HG03354 (cell line): ENCODE data around the gene TOPBP1.
A peak's percentile ranks its signal among the peaks of the same experiment; 100 is the strongest.

Experiments
- ATAC-seq: cut with Tn5 transposase; IDR thresholded peaks from one replicate; pipeline ENCODE4 v1.9.1; 2021; ENCODE audit warnings: mild to moderate bottlenecking; ENCODE audit not compliant: unreplicated experiment, poor library complexity, severe bottlenecking

The TOPBP1 gene

DNA sequence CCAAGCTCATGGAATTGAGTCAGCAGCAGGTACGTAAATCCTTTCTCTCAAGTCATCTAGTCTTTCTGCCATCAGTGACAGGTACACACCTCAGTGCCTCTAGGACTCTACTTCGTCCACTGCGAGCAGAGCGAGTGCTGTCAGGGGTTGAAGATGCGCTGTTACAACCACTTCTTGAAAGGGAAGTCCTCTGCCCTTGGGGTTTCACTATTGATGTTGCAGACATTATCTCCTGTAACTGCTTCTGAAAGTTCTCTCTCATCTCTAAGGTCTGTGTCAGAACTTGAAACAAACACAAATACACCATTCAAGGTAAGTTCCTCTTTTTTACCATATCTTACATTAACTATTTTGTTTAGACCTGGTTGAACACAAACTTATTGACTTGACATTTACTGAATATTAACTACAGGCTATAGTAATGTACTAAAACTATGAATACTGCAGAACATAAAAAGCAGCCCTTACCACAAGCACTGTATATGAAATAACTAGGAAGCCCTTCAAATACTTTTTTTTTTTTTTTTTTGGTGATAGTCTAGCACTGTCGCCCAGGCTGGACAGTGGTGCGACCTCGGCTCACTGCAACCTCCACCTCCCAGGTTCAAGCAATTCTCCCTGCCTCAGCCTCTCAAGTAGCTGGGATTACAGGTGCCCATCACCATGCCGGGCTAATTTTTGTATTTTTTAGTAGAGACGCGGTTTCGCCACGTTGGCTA, 41.5 kb downstream of the TOPBP1 start:
- peak; percentile 99 for ATAC-seq

GRCh38 chr3:133611534-133611933, 50.2 kb downstream of the TOPBP1 start:
- no peak for ATAC-seq

- no peak for ATAC-seq
These were observed 51.7 kb downstream of the TOPBP1 start for GRCh38 chr3:133610031-133610430.

DNA sequence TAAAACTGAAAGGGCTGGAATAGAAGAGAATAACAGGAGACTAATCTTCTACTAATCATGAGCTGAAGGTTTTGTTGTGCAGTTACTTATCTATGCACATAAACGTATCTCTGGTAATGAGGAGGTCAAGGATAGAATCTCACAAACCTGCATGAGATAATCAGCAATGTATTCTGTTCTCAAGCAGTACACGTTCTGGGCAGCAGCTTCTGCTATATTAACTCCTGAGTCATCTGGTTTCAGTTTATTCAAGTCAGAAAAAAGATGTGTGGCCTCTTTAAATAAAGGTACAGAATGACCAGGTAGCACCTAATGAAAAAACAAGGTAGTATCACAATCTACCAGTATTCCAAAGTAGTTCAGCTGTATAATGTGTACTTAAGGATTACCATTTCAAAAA, 53.4 kb downstream of the TOPBP1 start:
- no peak for ATAC-seq

- no peak for ATAC-seq
These were observed 53.9 kb downstream of the TOPBP1 start for GRCh38 chr3:133607816-133608215.

DNA sequence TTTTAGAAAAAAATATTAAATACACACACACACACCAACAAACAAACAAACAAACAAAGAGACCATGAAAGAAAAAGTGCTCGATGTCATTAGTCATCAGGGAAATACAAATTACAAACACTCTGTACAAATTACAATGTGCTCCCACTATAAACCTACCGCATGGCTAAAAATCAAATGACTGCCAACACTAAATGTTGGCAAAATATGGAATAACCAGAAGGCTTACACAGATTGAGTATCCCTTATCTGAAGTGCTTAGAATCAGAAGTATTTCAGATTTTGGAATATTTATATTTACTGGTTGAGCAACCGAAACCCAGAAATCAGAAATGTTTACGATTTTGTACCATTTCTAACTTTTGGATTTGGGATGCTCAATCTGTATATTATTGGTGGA, 54.8 kb downstream of the TOPBP1 start:
- no peak for ATAC-seq

GRCh38 chr3:133606342-133606741, 55.4 kb downstream of the TOPBP1 start:
- no peak for ATAC-seq

- no peak for ATAC-seq
These were observed 61.1 kb downstream of the TOPBP1 start for GRCh38 chr3:133600572-133601081.

DNA sequence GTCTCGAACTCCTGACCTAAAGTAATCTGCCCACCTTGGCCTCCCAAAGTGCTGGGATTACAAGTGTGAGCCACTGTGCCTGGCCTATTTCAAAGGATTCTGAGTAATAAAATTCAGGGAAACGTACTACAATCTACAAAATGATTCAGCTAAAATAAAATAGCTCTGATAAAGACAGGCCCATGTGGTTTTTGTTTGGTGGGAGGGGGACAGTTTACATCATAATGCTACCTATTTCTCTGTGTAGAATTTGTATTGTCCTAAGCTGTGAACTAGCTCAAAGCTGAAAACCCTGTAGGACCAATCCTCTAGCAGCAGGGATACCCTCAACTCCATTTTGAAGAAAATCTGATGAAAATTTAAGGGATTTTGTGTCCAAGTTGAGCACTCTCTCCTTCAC, 62.5 kb downstream of the TOPBP1 start:
- no peak for ATAC-seq

DNA sequence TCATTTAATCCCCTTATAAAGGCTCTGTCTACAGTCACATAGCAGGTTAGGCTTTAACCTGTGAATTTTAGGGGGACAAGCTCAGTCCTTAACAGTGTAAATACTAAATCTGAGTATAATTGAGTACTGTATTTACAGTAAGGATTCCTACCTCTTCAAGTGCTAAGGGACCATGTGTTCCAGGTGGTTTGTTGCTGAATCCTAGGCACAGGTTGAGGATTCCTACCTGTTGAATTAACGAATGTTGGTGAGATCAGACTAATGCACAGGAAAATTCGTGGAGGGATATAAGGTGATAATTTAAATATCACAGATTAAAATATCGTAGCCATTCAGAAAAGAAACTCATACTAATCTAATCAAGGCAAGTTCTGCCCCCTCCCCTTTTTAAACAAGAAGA, 63.3 kb downstream of the TOPBP1 start:
- no peak for ATAC-seq

- ATAC-seq: no peak
These were observed 66.4 kb downstream of the TOPBP1 start for GRCh38 chr3:133595341-133595740.

DNA sequence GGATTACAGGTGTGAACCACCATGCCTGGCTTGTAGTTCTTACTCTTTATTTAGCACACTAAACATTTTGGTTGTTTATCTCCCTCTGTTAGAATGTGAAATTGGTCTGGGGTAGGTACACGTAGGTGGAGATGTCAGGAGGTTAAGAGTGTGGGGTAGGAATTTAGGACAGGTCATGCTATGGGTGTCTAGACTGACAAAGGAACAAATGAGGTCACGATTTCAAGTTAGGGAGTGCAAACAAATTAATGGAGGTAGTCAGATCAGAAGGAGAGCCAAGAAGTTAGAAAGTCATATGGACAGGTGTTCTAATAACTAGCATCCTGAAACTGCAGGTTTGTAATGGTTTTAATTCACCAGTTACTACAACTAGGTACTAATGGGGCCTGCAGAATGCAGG, 68.5 kb downstream of the TOPBP1 start:
- ATAC-seq: no peak

DNA sequence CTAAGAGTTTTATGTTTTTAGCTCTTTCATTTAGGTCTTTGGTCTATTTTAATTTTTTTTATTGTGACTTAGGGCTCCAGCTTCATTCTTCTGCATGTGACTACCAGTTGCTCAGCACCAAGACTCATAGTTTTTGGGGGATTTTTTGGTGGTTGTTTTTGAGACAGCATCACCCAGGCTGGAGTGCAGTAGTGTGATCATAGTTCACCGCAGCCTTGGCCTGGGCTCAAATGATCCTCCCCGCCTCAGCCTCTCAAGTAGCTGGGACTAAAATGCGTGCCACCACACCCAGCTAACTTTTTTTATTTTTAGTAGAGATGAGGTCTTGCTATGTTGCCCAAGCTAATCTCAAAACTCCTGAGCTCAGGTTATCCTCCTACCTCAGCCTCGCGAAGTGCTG, 68.9 kb downstream of the TOPBP1 start:
- ATAC-seq: no peak

DNA sequence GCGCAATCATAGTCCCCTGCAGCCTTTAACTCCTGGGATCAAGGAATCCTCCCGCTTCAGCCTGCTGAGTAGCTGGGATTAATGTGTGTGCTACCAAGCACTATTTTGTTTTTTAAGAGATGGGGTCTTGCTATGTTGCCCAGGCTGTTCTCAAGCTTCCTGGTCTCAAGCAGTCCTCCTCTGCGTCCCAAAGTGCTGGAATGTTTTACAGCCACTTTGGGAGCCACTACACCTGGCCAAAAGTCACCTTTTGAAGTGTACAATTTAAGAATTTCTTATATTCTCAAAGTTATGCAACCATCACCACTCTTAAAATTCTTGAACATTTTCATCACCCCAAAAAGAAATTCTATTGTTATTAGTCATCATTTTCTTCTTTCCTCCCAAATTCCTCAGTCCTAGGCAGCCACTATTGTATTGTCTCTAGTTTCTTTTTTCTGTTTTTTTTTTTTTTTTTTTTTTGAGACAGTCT, 70.4 kb downstream of the TOPBP1 start:
- no peak for ATAC-seq

- no peak for ATAC-seq
These were observed 72.2 kb downstream of the TOPBP1 start for GRCh38 chr3:133589503-133589902.

- ATAC-seq: no peak
These were observed 72.8 kb downstream of the TOPBP1 start for GRCh38 chr3:133588784-133589465.

DNA sequence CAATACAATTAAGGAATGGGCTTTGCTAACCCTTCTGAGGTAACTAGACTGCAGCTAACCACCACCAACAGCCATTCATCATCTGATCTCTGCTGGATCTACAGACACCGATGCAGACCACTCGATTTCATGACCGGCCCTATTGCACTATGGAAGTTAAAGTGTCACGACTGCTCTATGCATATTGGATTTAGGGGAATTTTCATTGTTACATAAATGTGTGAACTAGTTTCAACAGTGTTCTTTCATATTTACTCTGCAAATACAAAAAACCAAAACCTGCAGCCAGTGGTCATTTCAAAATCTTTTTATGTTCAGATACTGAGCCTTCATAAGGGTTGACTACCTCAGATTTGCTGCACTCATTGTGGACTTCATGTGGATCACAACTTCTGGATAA, 73.7 kb downstream of the TOPBP1 start:
- ATAC-seq: no peak

DNA sequence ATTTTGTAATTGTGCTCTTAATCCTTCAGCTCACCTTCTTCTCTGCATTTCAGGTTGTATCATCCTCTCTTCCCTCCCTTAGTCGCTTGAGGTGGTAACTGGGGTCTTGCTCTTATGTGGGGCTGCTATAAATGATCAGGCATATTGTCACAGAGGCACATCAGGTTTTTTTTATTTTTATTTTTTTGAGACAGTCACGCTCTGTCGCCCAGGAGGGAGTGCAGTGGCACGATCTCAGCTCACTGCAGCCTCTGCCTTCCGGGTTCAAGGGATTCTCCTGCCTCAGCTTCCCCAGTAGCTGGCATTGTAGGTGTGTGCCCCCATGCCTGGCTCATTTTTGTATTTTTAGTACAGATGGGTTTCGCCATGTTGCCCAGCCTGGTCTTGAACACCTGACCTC, 78.3 kb downstream of the TOPBP1 start:
- ATAC-seq: no peak

DNA sequence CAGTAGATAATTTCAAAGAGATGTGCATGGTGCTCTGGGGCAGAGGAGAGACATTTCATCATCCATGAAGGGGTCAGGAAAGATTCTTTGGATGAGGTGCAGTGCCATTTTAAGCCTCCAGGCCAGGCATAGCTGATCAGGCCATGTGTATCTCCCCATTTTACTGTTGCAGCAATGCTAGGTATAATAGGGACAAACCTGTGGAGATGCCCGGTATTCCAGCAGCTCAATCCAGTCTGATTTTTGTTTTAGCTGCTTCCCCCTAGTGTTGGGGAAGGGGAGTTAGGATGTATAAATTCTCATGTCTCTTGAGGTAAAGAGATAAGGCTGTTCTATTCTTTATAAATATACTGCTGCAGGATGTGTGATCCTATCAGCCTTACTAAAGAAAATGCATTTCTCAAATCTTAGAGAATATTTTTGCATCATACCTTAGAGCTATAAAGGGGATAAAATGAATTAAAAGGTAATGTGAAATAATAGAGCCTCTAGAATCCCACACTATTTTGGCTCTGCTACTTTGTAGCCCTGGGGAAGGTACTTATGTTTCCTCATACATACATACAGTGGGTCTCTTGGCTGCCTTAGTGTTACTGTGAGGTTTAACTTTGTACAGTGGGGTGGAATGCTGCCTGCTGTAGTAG, 83.1 kb downstream of the TOPBP1 start:
- no peak for ATAC-seq

DNA sequence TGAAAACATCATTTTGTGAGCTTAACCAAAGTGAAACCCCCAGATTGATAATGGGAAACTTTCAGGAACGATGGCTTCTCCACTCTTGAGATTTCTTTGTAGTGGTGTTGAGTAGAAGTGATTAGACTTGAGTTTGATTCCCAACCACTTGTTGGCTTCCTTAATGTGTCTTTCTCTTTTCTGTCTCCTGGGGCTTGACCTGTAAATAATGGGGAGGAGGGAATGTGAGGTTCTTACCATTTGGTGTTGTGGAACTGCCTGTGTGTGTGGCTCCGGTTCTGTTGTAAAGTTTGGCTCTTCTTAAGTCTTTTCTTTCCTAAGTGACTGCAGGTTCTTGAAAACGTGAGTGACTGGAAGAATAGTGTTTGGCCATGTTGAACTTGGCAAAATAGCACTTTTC, 85.6 kb downstream of the TOPBP1 start:
- no peak for ATAC-seq

DNA sequence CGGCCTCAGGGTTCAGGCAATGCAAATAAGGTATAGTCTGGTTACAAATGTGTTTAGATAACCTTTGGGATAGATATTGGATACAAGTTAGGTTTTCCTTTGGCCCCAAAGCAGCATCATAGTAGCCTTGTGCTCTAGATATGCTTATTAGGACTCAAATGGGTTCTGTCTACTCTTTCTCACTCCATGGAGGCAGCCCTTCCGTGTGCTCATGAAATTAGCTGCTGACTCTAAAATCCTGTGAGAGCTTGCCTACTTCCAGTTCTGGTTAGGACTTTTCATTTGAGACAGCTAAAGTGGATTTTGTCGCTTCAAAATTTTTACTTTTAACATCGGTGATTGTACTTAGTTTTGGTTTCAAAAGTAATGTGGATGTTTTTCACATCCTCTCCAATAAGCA, 86.7 kb downstream of the TOPBP1 start:
- no peak for ATAC-seq
